Measurements from ENCODE around the gene LAPTM4A.

LAPTM4A gene

DNA sequence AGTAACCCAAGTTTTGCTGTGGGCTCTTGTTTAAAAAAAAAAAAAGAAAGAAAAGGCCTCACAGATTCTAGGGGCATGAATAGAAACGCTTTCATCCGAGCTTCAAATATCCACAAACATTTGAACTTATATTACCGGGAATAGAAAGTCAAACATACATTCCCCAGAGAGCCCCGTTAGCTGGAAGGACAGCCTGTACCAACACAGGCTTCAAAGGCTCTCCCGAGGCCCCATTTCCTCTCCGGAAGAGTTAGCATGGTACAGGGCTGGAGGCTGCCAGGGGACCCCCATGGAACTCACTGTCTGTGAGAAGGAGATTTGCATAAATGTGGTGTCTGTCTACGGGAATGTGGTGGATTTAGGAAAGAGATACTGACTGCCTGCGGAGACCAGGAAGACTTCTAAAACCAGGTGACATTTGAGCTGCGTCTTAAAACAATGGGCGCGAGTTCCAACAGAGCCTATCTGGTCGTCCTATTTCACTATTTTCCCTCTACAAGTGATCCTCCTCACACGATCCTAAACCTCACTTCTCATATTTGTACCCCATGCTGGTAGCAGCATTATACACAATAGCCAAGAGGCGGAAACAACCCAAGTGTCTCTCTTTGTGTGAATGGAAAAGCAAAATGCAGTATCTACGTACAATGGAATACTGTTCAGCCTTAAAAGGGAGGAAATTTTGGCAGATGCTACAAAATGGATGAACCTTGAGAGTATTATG is 38.1 kb downstream of the LAPTM4A start:
- peaks cover 21 to 53% of the 10 kb centered on the region in 2 donors for H3K27me3 Mint-ChIP-seq
- no peaks in the 10 kb centered on the region for H3K36me3 Mint-ChIP-seq (ENCODE audit: insufficient read depth)
- DNase-seq: no peak
- no peaks in the 10 kb centered on the region for H3K9me3 Mint-ChIP-seq
- peaks cover 5 to 9% of the 10 kb centered on the region in 2 donors for H3K4me1 Mint-ChIP-seq (ENCODE audit: low read depth in 2 of 2)
- peak overlapping the region in 1 of 2 donors; percentile 70 for H3K27ac Mint-ChIP-seq
- peak overlapping the region; percentile 75 to 78 for H3K4me3 Mint-ChIP-seq
- no peak for ATAC-seq (replicated peaks)

DNA sequence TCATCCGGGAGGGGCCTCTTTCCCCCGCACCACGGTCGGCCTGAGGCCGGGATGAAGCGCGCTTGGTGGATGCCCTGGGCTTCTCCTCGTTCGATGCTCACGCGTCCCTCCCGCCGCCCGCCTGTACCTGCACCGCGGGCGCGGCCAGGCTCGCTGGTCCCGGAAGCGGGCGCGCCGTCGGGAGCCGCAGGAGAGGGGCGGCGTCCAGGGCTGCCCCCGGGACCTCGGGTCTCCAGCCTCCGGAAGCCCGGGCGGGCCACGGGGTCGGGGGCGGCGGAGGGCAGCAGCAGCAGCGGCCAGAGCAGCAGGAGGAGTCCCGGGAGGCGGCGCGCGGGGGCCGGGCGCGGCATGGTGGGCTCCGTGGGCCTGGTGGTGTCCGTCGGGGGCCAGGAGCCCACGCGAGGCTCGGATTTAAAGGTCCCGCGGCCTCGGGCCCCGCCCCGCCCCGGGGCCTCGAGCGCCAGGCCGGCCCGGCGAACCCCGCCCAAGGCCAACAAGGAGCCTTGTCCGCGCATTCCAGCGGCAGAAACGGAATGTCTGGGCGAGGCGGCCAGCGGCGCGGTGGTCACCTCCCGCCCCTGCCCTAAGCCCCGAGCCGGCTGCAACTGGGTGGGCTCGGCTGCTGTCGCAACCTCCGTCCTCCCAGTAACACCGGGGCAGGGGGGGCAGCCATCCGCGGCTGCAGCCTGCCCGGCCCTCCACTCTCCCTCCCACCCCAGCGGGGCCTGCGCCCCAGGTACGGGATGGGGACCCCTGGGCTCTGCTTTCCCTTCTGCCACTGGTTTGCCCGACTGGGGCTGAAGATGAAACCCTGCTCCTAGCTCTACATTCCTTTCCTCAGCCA is 38.9 kb downstream of the LAPTM4A start, which contains the start of gene MATN3:
MATN3 (minus strand) TSS at position 387 of the 844 bp plus-strand sequence; CDS start at position 350, 37 bp downstream.
- no peaks in the 10 kb centered on the region for H3K36me3 Mint-ChIP-seq (ENCODE audit: insufficient read depth)
- H3K27me3 Mint-ChIP-seq: peaks cover 26 to 61% of the 10 kb centered on the region in 2 donors
- DNase-seq: no peak
- peak within 1 kb of the TSS; percentile 75 to 78 for H3K4me3 Mint-ChIP-seq
- H3K4me1 Mint-ChIP-seq (ENCODE audit: low read depth in 2 of 2): peaks cover 5 to 9% of the 10 kb centered on the region in 2 donors
- peak within 1 kb of the TSS in 1 of 2 donors; percentile 70 for H3K27ac Mint-ChIP-seq
- no peaks in the 10 kb centered on the region for H3K9me3 Mint-ChIP-seq
- ATAC-seq (replicated peaks): peak; percentile 57

DNA sequence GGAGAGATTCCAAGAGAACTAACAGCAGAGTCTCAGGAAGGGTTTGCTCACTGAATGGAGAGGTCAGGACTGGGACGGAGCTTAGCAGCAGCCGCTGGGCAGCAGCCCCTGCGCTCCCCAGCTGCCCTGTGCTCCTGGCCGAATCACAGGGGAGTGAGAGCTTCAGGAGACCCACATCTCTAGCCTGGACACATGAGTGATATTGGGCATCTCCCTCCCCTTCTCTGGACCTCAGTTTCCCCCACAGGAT is 39.5 kb downstream of the LAPTM4A start:
- H3K9me3 Mint-ChIP-seq: no peaks in the 10 kb centered on the region
- no peaks in the 10 kb centered on the region for H3K36me3 Mint-ChIP-seq (ENCODE audit: insufficient read depth)
- no peak for DNase-seq
- peak overlapping the region; percentile 69 to 75 for H3K4me3 Mint-ChIP-seq
- ATAC-seq (replicated peaks): no peak
- no peak overlapping the region for H3K27ac Mint-ChIP-seq
- H3K27me3 Mint-ChIP-seq: peaks cover 28 to 67% of the 10 kb centered on the region in 2 donors
- H3K4me1 Mint-ChIP-seq (ENCODE audit: low read depth in 2 of 2): peaks cover 5 to 9% of the 10 kb centered on the region in 2 donors

DNA sequence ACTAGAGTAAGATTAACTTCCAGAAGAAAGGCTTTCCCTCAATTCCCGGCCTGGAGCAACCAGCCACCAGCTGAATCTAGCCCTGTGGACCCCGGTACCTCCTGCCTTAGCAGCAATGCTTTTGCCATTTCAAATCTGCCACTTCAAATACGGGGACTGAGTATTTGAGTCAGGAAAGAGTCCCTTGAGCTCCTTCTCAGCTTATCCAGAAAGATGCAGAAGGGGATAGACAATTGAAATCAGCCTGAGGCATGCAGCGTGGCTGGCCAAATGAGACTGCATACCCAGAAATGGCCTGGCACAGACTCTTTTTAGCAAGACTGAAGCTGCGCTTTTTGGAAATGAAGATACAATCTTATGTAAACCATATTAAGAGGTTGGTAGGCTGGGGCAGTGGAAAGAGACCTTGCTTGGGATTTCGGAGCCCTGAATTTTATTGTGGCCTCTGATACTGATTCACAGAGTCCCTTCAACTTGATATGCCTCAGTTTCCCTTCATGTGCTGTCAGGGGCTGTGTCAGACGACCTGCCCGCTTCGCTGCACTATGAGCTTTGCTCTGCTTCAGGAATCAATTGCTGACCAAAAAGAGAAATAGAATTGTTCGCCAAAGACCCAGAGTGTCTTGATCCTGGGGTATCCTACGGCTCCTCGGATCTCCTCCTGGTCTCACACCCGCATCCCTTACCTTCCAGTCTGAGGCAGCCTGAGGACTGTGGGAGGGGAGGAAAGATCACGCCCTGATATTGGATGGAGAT is 40.0 kb downstream of the LAPTM4A start:
- no peak for ATAC-seq (replicated peaks)
- Mint-ChIP-seq H3K27me3 (peaks cover 33 to 72% of the 10 kb centered on the region in 2 donors), H3K27ac (no peak overlapping the region), H3K9me3 (no peaks in the 10 kb centered on the region), H3K36me3 (ENCODE audit: insufficient read depth) (no peaks in the 10 kb centered on the region), H3K4me3 (peak overlapping the region; percentile 69 to 75), H3K4me1 (ENCODE audit: low read depth in 2 of 2) (peaks cover 5 to 9% of the 10 kb centered on the region in 2 donors)
- DNase-seq: no peak

DNA sequence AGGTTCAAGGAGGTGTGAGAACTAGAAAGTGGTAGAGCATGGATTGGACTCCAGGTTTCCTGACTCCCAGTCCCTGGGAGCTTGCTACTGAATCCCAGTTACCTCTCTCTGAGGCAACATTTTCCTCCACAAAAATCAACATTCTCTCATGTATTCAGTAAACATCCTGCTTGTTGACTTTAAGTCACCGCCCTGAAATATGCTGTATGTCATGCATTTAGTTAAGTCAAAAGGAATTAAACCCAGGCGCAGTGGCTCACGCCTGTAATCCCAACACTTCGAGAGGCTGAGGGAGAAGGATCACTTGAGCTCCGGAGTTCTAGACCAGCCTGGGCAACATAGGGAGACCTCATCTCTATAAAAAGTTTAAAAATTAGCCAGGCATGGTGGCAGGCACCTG is 42.7 kb downstream of the LAPTM4A start:
- no peak for DNase-seq
- no peak overlapping the region for H3K27ac Mint-ChIP-seq
- no peaks in the 10 kb centered on the region for H3K36me3 Mint-ChIP-seq (ENCODE audit: insufficient read depth)
- no peaks in the 10 kb centered on the region for H3K9me3 Mint-ChIP-seq
- no peak overlapping the region for H3K4me3 Mint-ChIP-seq
- peaks cover 30 to 80% of the 10 kb centered on the region in 2 donors for H3K27me3 Mint-ChIP-seq
- H3K4me1 Mint-ChIP-seq (ENCODE audit: low read depth in 2 of 2): peaks cover 5 to 9% of the 10 kb centered on the region in 2 donors
- ATAC-seq (replicated peaks): no peak

DNA sequence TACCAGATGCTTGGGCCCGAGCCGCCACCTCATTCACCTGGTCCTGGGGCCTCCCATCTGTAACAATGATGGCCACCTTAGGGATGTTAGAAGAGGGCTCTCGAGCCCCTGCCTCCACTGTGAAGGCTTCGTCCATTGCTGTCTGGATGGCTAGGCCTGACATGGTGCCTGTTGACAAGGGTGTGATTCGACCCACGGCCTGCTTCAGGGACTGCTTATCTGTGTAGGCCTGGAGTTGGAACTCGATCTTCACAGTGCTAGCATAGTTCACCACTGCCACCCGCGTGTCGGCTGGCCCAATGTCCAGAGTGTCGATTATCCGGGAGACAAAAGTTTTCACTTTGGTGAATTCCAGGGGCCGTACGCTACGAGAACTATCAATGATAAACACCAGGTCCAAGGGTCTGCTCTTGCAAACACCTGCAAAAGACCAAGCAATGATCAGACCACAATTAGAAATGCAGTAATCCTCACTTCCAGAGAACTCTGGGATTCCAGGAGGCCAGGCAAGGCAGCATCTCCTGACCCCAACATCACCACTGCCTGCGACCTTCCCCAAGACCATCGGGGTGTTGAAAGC is 45.4 kb downstream of the LAPTM4A start:
- Mint-ChIP-seq H3K4me3 (no peak overlapping the region), H3K27me3 (peaks cover 37 to 84% of the 10 kb centered on the region in 2 donors), H3K9me3 (no peaks in the 10 kb centered on the region), H3K27ac (no peak overlapping the region), H3K4me1 (ENCODE audit: low read depth in 2 of 2) (no peaks in the 10 kb centered on the region), H3K36me3 (ENCODE audit: insufficient read depth) (no peaks in the 10 kb centered on the region)
- ATAC-seq (replicated peaks) (no peak), DNase-seq (no peak)

DNA sequence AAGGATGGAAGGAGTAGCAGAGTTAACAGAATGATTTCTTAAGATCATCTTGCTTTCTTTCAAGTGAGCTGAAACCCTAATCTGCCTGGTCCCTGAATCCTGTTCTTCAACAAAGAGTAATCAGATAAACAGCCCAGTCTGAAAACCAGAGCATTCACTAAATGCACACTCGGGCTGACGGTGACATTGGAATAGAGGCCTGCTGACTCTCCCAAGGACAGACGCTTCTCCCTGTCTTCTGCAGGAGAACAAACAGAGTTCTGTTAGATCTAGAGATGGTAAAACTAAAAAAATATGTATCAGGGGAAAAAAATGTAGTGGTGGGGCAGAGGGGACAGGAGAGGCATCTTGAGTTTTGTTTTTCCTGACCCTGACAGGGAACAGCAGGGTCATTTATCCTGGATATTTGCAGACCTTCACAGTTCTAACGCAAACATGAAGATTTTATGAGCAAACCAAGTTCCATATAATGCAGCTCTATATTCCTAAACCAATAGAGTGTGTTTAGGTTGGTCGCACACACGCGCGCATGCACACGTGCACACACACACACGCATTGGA is 46.3 kb downstream of the LAPTM4A start:
- DNase-seq (no peak), ATAC-seq (replicated peaks) (no peak)
- Mint-ChIP-seq H3K27me3 (peaks cover 42 to 83% of the 10 kb centered on the region in 2 donors), H3K9me3 (no peaks in the 10 kb centered on the region), H3K4me1 (ENCODE audit: low read depth in 2 of 2) (no peaks in the 10 kb centered on the region), H3K36me3 (ENCODE audit: insufficient read depth) (no peaks in the 10 kb centered on the region), H3K27ac (no peak overlapping the region), H3K4me3 (no peak overlapping the region)

DNA sequence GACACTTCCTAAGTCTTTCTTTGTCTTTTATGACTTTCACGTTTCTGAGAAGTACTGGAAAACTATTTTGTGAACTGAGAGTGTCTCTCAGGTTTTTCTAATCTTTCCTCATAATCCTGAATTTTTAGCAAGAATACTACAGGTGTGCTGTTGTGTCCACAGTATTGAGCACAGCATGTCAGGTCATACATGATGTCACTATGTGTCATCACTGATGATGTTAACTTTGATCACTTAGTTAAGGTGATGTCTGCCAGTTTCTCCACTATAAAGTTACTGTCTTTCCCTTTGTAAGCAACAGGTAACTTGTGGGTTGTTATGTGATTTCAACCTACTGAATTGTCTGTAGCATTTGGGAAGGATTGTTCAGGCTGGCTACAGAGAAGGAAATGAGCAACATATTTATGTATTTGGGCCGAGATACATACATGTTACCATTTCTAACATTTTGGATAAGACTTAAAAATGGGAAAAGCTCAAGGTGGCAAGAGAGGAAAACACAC is 50.0 kb downstream of the LAPTM4A start:
- ATAC-seq (replicated peaks) (no peak), DNase-seq (no peak)
- H3K4me1 Mint-ChIP-seq (ENCODE audit: low read depth in 2 of 2): no peaks in the 10 kb centered on the region
- no peak overlapping the region for H3K4me3 Mint-ChIP-seq
- H3K27me3 Mint-ChIP-seq: peaks cover 37 to 79% of the 10 kb centered on the region in 2 donors
- H3K9me3 Mint-ChIP-seq: no peaks in the 10 kb centered on the region
- no peak overlapping the region for H3K27ac Mint-ChIP-seq
- no peaks in the 10 kb centered on the region for H3K36me3 Mint-ChIP-seq (ENCODE audit: insufficient read depth)

DNA sequence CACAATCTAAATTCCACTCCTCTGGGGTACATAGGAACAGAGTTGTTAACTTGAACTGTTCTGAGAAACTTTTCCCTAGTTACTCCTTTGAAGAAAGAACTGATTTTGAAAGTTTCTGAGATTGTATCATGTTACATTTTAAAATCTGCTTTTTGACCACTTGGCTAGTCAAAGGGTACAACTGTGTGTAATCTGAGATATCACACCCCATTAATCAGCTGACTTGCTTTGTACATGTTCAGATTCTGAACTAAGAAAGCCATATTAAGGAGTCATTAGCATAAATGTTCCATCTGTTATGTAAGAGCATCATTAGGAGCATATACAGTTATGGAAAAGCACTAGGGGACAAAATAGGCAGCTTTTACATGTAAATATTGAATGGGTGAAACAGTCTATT is 57.7 kb downstream of the LAPTM4A start:
- ATAC-seq (replicated peaks) (no peak), DNase-seq (no peak)
- Mint-ChIP-seq H3K27me3 (peaks cover 28 to 58% of the 10 kb centered on the region in 2 donors), H3K4me3 (no peak overlapping the region), H3K36me3 (ENCODE audit: insufficient read depth) (peaks cover 12% of the 10 kb centered on the region), H3K4me1 (ENCODE audit: low read depth in 2 of 2) (peaks cover 10% of the 10 kb centered on the region in 2 donors), H3K27ac (no peak overlapping the region), H3K9me3 (no peaks in the 10 kb centered on the region)

DNA sequence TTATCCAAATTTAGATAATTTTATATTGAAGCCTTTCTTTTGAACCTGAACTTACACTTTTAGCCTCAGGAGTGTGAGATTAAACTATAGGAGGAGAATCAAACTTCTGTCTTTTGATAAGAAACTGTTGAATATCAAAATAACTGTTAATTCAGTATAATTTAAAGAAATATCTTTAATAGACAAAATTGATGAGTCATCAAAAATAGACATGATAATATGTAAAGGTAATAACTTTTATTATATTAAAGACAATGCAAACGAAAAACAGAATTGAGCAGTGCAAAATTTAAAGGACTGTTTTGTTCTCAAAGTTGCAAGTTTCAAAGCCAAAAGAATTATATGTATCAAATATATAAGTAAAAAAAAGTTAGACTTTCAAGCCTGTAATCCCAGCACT is 59.5 kb downstream of the LAPTM4A start:
- no peak for ATAC-seq (replicated peaks)
- no peak overlapping the region for H3K4me3 Mint-ChIP-seq
- peaks cover 28 to 45% of the 10 kb centered on the region in 2 donors for H3K27me3 Mint-ChIP-seq

DNA sequence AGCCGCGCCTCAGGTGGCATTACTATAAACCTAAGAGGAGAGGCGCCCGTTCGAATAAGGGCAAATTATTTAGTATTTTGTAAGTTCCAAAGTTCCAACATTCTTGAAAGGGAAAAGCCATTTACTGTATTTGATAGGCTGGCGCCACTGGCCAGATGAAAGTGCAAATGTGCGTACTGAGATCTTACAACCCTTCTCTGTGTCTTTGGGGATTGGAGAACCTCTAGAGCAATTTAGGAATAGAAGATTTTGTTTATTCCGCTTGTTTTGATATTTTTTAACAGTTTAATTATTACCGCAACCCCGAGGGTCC is 61.1 kb downstream of the LAPTM4A start:
- Mint-ChIP-seq H3K4me3 (peak overlapping the region; percentile 91 to 94), H3K27ac (peak overlapping the region; percentile 94), H3K4me1 (ENCODE audit: low read depth in 2 of 2) (peaks cover 10 to 15% of the 10 kb centered on the region in 2 donors), H3K9me3 (no peaks in the 10 kb centered on the region), H3K36me3 (ENCODE audit: insufficient read depth) (peaks cover 20% of the 10 kb centered on the region), H3K27me3 (peaks cover 16 to 31% of the 10 kb centered on the region in 2 donors)
- no peak for DNase-seq
- no peak for ATAC-seq (replicated peaks)

More for the DNA sequence above, 59.5 kb downstream of the LAPTM4A start:
- Mint-ChIP-seq H3K36me3 (ENCODE audit: insufficient read depth) (peaks cover 18% of the 10 kb centered on the region), H3K4me1 (ENCODE audit: low read depth in 2 of 2) (peaks cover 10 to 15% of the 10 kb centered on the region in 2 donors), H3K27ac (no peak overlapping the region), H3K9me3 (no peaks in the 10 kb centered on the region)
- DNase-seq: no peak

DNA sequence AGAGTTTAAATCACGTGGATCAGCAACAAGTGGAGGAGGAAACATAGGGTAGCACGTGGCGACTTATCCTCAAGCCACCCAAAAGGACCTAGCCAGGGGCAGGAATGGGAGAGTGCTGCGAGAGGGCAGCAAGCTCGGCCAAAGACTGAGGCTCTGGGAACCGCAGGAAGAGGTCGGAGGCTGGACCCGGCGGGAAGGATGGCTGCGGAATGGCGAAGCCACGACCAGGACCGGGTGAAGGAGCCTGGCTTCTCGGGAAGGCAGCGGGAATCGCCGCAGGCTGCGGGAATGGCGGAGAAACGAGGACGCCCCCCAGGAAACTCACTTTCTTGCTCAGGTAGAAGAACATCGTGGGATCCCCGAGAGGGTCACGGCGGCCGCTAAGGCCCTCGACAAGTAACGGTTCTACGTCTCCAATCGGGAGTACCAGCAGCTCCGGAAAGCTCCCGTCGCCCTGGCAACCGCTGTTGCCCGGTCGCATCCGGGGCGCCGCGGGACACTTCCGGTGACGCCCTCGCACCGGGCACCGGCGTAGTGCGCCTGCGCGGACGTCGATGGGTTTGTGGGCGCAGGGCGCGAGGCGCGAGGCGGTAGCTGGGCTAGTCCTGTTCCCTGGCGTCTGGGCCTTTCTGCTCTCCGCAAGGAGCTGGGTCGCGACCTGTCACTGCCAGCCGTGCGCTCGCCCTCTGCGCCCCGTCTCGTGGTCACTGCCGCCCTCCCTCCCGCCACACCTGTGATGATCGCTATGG is 61.6 kb downstream of the LAPTM4A start, which contains the start of gene WDR35:
WDR35 (minus strand) TSS at position 439 of the 749 bp plus-strand sequence; CDS start at position 349, 90 bp downstream.
- H3K36me3 Mint-ChIP-seq (ENCODE audit: insufficient read depth): peaks cover 20% of the 10 kb centered on the region
- no peaks in the 10 kb centered on the region for H3K9me3 Mint-ChIP-seq
- peaks cover 16 to 31% of the 10 kb centered on the region in 2 donors for H3K27me3 Mint-ChIP-seq
- ATAC-seq (replicated peaks): peak; percentile 95
- peak within 1 kb of the TSS; percentile 94 for H3K27ac Mint-ChIP-seq
- H3K4me3 Mint-ChIP-seq: peak within 1 kb of the TSS; percentile 91 to 94
- peak; percentile 88 to 90 (median 88) for DNase-seq
- H3K4me1 Mint-ChIP-seq (ENCODE audit: low read depth in 2 of 2): peaks cover 10 to 19% of the 10 kb centered on the region in 2 donors
